HG03378 (cell line): Measurements from ENCODE around the gene TBPL1.
A peak's percentile ranks its signal among the peaks of the same experiment; 100 is the strongest.
"Not testable (repeated sequence)": the region's sequence is repeated elsewhere in the genome, so short reads cannot be mapped to it uniquely, and the experiment has no call there.

Source experiments
- ATAC-seq: cut with Tn5 transposase; IDR thresholded peaks from one replicate; pipeline ENCODE4 v1.9.1; 2021; ENCODE audit warnings: mild to moderate bottlenecking, moderate library complexity; ENCODE audit not compliant: unreplicated experiment

The TBPL1 gene

DNA sequence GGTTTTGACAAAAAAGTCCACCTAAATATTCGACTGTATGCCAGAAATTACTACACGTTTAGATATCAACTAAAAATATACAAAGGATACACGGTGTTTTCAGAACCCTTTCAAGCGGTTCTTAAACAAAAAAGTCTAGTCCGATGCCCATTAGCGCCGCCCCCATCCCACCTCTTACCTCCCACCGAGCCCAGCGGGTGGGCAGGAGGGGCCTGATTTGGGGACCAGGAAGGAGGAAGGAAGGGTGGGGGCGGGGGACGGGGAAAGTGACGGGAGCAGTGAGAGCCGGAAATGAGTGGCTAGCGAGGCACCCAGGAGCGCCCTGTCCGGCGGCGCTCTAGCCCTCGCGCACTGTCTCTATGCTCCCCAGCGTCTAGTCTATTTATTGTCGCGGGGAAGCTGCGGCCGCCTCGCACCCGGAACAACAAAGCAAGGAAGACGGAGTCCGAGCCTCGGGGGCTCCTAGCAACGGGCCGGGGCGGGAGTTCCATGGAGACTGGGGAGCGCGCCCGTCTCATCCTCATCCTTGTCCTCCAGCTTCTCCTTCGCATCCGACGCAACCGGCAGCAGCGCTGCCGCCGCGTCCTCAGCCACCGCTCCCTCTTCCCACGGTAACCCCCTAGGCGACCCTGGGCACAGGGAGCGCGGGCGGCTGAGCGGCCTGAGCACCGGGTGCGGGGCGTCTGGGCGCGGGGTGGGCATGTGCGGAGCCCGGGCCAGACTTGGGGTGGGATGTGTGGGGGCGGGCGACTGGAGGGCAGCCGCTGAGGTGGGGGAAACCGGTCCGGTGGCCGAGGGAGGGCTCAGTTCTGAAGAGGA, at the start of gene TBPL1:
TSS of gene TBPL1 (plus strand) at position 410 of the 819 bp plus-strand sequence. CDS start 26,902 bp downstream, outside the sequence.
- peak; percentile 90 for ATAC-seq

DNA sequence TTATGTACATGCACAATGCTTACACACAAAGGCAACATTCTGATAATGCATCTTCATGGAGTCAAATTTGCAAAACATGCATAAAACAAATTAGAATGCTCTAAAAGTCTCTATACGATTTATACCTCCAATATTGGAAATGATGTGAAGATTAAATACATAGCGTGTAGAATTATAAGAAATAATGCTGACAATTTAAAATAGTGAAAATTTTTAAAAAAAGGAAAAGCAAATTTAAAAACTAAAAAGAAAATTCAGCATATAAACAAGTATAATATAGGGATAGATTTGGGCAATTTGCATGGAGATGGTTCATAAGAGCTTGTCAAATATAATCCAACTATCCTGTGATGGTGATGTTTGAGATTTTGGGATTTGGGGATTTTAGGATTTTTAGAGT, 49.2 kb upstream of the TBPL1 start:
- no peak for ATAC-seq

DNA sequence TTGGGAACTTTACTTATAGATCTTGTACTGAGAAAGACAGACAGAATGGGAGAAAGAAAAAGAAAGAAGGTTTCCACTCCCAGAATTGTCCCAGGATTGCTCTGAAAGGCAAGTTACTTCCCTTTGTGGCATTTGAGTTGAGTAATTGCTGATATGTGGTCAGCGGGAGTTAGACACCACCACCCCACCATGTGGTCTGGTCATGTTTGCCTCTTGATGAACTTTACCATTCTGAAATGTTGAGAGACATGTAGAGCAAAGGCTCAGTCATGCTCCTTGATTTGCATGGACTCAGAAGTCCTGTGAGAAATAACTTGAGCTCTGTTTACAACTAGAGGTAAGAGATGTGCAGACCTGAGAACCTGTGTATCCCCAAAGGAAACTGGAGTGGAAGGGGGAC, 47.0 kb upstream of the TBPL1 start:
- ATAC-seq: no peak

DNA sequence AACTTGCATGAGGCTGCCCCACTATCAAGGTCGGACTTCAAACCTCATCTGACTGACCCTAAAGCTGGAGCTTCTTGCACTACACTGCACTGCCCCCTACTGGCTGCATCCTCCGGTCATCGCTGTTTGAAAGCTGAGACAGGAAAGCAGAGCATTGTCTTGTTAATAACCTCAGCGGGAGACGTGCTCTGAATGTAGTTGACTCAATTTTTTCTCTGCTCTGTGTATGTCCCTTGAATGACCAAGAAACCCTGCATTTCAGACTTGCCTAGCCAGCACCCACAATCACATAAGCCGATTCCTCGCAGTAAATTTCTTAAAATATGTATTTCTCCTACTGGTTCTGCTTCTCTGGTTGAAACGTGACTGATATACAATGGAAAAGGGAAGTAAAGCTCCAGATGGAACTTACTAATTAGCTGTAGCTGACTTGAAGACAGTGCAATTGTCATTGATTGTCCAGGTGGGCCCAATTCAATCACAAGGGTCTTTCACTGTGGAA, 36.3 kb upstream of the TBPL1 start:
- ATAC-seq: peak; percentile 82

DNA sequence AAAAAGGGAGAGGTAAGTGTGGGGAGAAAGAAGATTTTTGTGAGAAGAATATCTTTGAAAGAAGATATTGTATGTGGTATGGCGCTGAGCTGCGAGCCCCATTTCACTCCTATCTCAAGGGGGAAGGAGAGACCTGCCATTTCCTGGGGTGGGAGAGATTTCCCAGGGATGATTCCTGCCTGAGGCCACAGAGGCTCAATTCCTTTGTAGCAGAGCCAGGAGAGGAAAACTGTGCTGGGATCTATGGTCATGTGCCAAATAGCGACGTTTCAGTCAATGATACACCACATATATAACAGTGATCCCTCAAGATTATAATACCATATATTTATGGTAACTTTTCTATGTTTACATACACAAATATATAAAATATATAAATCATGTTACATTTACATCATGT, 35.2 kb upstream of the TBPL1 start:
- no peak for ATAC-seq

DNA sequence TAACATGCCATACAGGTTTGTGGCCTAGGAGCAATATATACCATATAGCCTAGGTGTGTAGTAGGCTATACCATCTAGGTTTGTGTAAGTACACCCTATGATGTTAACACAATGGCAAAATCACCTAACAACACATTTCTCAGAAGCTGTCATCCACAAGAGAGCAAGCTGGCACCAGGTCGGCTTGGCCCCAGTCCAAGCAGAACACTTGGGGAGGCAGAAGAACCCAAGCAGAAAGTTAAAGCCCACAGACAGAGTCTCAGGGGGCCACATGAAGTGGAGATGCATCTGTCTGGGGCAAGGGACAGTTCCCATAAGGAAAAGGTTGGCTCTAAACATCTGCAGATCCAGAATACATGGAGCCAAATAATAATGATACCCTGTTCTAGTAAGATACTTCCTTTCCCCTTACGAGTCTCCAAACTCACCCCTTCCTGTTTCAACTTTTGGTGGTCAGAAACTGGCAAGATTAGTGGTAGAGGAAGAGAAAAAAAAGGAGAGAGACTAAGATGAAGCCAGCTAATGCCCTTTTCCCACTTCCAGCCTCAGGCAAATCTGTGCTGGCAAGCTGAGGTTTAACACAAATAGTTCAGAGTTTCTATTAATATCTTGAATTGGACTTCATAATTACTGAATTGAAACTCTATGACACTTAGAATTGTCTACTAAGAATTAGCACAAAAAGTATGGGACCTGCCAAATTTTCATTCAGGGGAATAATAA, 34.7 kb upstream of the TBPL1 start:
- ATAC-seq: no peak

DNA sequence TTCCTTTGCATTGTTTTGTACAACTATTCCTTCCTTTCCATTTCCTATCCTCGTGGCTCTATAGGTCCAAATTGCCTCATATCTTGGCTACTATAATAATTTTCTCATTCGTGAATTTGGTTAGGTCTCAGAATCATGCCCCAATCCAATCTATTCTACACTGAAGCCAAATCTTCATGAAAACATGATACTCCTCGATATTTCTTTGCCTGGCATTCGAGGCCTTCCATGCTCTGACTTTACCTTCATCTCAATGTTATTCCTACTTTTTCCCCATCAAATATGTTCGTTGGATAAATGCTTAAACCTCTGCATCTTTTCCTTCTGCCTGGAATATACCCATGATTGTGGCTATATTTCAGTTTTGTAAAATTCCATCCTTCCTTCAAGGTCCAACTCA, 33.7 kb upstream of the TBPL1 start:
- no peak for ATAC-seq

DNA sequence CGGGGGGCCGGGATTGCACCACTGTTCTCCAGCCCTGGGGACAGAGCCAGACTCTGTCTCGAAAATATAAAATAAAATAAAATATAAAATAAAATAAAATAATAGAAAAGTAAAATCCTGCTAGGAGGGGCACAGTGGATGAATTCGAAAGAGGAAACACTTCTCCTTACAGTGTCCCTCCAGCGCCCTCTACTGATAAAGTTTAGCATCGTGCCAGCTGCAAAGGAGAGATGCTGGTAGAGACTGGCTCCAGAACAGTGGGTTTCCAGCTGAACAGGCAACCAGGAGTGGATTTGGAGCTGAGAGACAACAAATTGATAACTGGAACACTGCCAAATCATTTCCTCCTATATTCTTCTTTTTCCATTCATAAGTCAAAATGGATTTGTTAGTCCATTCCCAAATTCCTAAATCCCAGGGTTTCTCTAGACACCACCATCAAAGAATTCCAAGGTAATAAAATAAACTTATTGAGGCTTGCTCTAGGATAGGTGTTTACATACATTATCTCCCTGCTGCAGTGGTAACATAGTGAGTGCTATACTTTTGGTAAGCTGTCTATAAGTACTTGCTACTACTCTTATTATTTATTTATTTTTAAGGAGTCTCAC, 31.7 kb upstream of the TBPL1 start:
- ATAC-seq: peak; percentile 56

DNA sequence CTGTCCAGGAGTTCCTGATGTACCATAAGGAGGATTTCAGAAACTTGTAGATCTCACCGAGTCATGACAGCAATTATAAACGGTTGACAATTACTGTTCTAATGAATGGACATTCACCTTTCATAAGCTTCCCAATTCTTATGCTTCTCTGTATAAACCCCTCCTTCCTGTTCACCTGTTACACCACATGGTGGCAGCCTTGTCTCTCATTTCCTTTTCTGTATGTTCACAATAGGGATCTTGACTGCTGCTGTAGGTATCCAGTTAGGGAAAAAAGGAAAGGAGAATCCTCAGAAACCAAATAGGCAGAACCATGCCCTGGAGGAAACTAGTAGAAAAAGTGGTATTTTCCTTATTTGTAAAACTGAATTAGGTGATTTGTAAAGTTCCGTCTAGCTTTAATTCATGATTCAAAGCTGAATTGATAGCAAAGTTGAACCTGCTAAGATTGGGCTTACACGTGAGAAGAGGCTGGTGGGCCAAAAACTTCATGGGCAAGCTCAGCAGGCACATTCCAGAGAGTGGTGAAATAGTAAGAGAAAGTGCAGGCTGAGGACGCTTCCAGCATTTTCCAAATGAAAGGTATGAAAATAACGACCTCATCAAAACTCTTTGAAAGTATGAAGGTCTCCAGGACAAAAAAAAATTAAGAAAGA, 29.0 kb upstream of the TBPL1 start:
- ATAC-seq: peak; percentile 84

DNA sequence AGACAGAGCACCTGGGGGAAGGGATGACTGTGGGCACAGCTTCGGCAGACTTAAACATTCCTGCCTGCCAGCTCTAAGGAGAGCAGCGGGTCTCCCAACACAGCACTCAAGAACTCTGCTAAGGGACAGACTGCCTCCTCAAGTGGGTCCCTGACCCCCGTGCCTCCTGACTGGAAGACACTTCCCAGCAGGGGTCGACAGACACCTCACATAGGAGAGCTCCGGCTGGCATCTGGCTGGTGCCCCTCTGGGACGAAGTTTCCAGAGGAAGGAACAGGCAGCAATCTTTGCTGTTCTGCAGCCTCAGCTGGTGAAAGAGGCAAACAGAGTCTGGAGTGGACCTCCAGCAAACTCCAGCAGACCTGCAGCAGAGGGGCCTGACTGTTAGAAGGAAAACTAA, 21.8 kb upstream of the TBPL1 start:
- not testable (repeated sequence) for ATAC-seq

DNA sequence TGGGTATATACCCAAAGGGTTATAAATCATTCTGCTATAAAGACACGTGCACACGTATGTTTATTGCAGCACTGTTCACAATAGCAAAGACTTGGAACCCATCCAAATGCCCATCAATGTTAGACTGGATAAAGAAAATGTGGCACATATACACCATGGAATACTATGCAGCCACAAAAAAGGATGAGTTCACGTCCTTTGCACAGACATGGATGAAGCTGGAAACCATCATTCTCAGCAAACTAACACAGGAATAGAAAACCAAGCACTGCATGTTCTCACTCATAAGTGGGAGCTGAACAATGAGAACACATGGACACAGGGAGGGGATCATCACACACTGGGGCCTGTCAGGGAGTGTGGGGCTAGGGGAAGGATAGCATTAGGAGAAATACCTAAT, 16.7 kb upstream of the TBPL1 start:
- ATAC-seq: not testable (repeated sequence)

DNA sequence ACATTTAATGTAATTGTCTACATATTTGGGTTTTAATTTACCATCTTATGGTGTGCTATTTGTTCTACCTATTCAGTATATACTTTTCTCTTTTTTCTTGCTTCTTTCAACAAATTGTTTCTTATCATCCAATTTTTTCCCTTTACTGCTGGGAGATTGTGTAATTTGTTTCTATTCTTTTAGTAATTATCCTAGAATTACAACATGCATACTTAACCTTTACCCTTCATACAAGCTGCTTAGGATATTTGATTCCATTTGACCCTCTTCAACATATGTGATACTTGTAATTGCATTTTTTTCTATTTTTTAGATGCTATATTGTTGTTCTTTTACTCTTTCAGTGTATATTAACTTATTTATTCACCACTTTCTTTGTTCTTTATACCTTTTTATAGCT, 15.1 kb upstream of the TBPL1 start:
- no peak for ATAC-seq

DNA sequence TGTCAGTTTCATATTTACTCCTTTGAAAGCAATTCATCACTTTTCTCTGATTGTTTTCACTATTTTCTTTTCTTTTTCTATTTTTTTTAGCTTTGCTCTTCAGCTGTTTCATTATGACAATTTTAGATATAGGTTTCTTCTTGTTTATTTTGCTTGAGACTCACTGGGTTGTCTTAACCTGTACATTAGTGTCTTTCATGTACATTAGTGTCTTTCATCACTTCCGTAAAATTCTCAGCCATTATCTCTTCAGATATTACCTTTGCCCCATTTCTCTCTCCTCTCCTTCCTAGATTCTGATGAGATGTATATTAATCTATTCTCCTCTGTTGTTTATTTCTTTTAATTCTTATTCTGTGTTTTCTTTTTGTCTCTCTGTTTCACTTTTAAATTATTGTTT, 14.5 kb upstream of the TBPL1 start:
- ATAC-seq: no peak

DNA sequence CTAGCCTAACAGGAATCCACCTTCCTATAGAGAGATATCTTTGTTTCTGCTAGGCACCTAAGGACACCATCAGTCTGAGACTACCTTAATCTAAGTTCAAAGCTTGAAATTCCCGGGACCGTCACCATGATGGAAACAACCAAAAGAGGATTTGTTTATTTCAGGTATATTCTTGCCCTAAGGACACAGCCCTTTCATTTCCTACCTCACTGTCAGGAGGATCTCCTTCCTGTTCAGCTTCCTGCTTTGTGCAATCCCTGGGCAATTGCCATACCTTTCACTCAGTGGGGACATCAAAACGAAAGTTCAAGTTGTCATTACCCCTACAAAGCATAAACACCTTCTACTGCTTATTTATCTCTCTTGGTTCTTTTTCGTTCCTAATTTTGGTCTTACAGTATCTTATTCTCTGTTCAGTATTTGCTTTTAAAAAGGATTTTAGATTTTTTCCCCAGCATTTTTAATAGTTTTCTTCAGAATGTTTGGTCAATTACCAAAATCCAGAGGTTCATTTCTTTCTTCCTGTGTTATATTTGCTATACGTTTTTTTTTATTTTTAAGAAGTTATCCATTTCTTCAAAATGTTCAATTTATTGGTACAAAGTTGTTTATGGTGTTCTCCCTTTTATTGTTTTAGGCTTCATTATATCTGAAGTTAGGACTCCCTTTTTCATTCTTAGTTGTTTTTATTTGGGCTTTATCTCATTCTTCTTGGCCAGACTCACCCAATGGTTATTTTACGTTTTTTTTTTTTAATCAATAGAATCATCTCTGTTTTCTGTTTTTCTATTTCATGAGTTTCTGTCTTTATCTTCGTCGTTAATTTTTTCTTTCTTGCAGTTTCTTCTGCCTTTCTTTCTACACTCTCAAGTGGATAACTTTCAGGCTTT, 13.0 kb upstream of the TBPL1 start:
- no peak for ATAC-seq

DNA sequence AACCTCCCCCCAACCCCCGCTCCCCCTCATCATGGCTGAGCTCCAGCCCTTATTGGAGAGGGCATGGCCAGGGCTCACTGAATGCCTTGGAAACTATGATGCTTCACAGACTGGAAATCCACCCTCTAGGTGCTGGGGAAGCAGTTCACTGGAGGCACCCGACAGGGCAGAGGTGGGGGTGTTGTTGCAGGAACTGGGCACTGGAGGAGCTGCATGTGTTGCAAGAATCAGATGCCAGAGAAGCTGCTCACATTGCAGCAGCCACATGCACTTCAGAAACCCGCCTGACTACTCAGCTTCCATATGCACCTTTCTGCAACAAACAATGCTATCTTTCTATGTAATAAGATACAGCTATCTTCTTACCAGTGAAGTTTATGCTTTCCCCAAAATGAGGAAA, 7.9 kb upstream of the TBPL1 start:
- no peak for ATAC-seq

DNA sequence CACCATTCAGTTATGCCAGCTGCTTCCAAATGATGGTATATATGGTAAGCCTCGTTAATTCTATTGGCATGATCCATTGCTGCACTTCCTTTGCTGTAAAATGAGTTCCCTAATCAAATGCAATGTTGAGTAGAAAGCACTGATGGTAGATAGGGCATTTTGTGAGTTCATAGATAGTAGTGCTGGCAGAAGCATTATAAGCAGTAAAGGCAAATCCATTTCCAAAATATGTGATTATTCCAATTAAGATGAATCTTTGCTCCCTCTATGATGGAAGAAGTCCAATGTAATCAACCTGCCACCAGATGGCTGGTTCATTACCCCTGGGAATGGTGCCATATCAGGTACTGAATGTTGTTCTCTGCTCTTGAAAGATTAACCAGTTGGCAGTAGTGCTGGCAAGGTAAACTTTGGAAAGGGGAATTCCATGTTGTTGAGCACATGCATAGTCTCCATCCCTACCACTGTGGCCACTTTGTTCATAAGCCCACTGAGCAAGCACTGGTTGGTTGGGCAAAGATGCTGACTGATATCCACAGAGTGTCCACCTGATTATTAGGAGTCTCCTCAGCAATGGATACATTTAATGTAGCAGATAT, 5.6 kb upstream of the TBPL1 start:
- ATAC-seq: no peak

DNA sequence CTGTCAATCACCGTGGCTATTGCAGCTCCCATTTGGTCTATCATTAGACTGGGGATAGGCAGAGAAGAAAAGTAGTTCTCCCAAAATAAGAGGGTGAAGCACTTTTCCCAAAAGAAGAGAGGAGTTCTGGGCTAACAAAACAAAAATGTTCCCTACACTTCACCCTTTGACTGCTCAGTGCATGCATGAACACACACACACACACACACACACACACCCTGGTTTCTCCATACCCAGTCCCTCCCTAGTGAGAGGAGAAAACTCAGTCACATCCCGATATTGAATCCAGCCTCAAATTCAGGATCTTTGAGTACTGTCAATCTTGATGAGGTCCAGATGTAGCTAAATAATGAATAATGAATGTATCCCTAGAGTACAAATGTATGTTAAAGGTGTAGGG, 4.6 kb upstream of the TBPL1 start:
- no peak for ATAC-seq

DNA sequence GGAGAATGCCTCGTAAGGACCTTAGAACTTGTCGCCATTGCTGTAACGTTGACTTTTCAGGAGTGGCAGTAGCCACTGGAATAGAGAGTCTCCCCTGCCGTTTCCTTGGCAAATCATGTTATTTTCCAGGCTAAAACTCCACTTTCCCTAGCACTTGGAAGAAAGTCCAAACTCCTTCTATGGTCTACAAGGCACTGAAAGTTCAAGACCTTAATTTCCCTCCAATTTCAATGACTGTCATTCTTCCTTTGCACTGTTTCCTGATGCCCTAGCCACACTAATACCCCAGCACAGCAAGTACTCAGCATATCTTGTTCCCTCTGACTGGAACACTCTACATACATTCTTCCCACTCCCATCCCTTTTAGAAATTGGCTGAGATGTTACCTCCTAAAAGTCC, 1.8 kb upstream of the TBPL1 start:
- no peak for ATAC-seq

DNA sequence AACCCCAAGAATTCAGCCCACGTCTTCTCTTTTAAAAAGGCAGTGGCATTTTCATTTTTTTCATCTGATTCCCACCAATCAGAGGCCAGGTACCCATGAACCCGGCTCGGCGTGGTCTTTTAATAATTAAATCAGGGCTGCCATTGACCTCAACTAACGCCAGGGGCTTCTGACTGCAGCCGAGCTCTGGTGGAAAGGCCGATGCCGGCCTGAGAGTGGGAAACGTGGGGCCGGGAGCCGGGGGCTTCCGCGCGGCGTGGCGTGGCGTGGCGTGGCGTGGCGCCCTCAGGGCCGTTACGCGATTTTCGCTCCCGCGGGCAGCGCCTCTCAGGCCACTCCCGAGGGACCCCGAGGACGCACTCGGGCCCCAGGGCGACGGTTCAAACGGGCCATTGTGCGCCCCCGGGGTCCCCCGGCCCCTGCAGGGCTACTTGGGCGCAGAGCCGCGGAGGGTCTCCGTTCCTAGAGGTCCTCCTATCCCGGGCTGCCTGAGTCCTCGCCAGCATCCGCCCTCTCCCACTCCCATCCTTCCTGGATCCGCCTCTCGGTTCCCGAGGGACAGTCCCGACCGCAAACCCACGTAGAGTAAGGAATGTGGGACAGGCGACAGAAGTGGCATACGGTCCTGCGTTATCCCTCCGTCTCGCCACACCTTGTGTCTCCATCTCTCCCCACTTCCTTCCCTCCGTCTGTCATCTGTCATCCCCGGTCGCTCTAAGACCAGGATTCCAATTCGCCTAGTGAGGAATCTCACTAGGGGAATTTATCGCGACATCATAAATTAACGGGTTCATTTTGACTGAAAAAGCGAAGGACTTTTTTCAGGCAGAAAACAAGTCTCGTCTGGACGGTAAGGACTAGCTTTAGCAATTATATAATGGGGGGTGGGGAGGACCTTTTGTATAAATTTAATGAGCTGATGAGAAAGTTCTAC, 876 bp upstream of the TBPL1 start:
- ATAC-seq: peak; percentile 55
